Measurements from ENCODE around the gene SMARCC1. TPM values are rescaled to one million over a fixed set of nuclear protein-coding genes. Genes with fewer than 3 reads are reported as not detected.
"Not testable (repeated sequence)": the region's sequence is repeated elsewhere in the genome, so short reads cannot be mapped to it uniquely, and the experiment has no call there.

The SMARCC1 gene
- total RNA-seq, 2 experiments from 2014 or later: 96.4 to 109 TPM

- H3K27me3 Mint-ChIP-seq: no peaks in the 10 kb centered on the region
- no peak overlapping the region for H3K4me3 Mint-ChIP-seq
- ChIA-PET CTCF (interaction anchor here (0.9 kb wide), 1 partner anchor 270 kb away, joined by 7 read pairs; no protein-coding TSS in a partner anchor), POLR2A (no interaction called here)
- DNase-seq: no peak
- H3K27ac Mint-ChIP-seq: no peak overlapping the region
- peaks cover 2% of the 10 kb centered on the region for H3K4me1 Mint-ChIP-seq
- peaks cover 2% of the 10 kb centered on the region for H3K9me3 Mint-ChIP-seq
- H3K36me3 Mint-ChIP-seq (ENCODE audit: low read depth): no peaks in the 10 kb centered on the region
Observed at GRCh38 chr3:47792699-47793098, 11.0 kb upstream of the SMARCC1 start.

GRCh38 chr3:47791193-47791855, 9.6 kb upstream of the SMARCC1 start:
- Mint-ChIP-seq H3K36me3 (ENCODE audit: low read depth) (no peaks in the 10 kb centered on the region), H3K27ac (no peak overlapping the region), H3K4me1 (peaks cover 2% of the 10 kb centered on the region), H3K9me3 (peaks cover 2% of the 10 kb centered on the region), H3K4me3 (no peak overlapping the region), H3K27me3 (no peaks in the 10 kb centered on the region)
- ChIA-PET POLR2A (no interaction called here), CTCF (no interaction called here)
- DNase-seq: no peak

GRCh38 chr3:47783673-47784072, 2.0 kb upstream of the SMARCC1 start:
- POLR2A ChIA-PET: no interaction called here
- Mint-ChIP-seq H3K36me3 (ENCODE audit: low read depth) (peaks cover 8% of the 10 kb centered on the region), H3K4me3 (peak overlapping the region; percentile 25), H3K4me1 (peaks cover 26% of the 10 kb centered on the region), H3K27me3 (no peaks in the 10 kb centered on the region), H3K9me3 (no peaks in the 10 kb centered on the region), H3K27ac (no peak overlapping the region)
- DNase-seq: no peak
- CTCF ChIA-PET: interaction anchor here (1.3 to 1.7 kb wide), 2 partner anchors 18 to 259 kb away, joined by 3 read pairs; no protein-coding TSS in a partner anchor

GRCh38 chr3:47782446-47783308, 984 bp upstream of the SMARCC1 start:
- H3K36me3 Mint-ChIP-seq (ENCODE audit: low read depth): peaks cover 8% of the 10 kb centered on the region
- H3K4me3 Mint-ChIP-seq: peak overlapping the region; percentile 86
- H3K9me3 Mint-ChIP-seq: no peaks in the 10 kb centered on the region
- CTCF ChIA-PET: interaction anchor here (1.3 to 1.7 kb wide), 2 partner anchors 19 to 258 kb away, joined by 3 read pairs; no protein-coding TSS in a partner anchor
- no peaks in the 10 kb centered on the region for H3K27me3 Mint-ChIP-seq
- POLR2A ChIA-PET: no interaction called here
- no peak for DNase-seq
- peak overlapping the region; percentile 98 for H3K27ac Mint-ChIP-seq
- peaks cover 24% of the 10 kb centered on the region for H3K4me1 Mint-ChIP-seq

- Mint-ChIP-seq H3K27ac (peak overlapping the region; percentile 98), H3K27me3 (no peaks in the 10 kb centered on the region), H3K4me3 (peak overlapping the region; percentile 89), H3K9me3 (no peaks in the 10 kb centered on the region), H3K36me3 (ENCODE audit: low read depth) (peaks cover 8% of the 10 kb centered on the region), H3K4me1 (peaks cover 24% of the 10 kb centered on the region)
- DNase-seq: peak; percentile 65
- ChIA-PET POLR2A (no interaction called here), CTCF (interaction anchor here (0.6 to 1.5 kb wide), 4 partner anchors 9 to 259 kb away, joined by 3 to 5 read pairs (median 4); no protein-coding TSS in a partner anchor)
Observed at GRCh38 chr3:47780741-47781684, 680 bp downstream of the SMARCC1 start.

- no peak overlapping the region for H3K4me3 Mint-ChIP-seq
- no peaks in the 10 kb centered on the region for H3K27me3 Mint-ChIP-seq
- H3K4me1 Mint-ChIP-seq: peaks cover 27% of the 10 kb centered on the region
- DNase-seq: no peak
- ChIA-PET POLR2A (no interaction called here), CTCF (interaction anchor here (0.6 to 1.7 kb wide), 2 partner anchors 14 to 306 kb away, joined by 3 to 4 read pairs; no protein-coding TSS in a partner anchor)
- peaks cover 8% of the 10 kb centered on the region for H3K36me3 Mint-ChIP-seq (ENCODE audit: low read depth)
- H3K27ac Mint-ChIP-seq: no peak overlapping the region
- H3K9me3 Mint-ChIP-seq: no peaks in the 10 kb centered on the region
Observed at GRCh38 chr3:47778746-47779145, 2.9 kb downstream of the SMARCC1 start.

- H3K27ac Mint-ChIP-seq: no peak overlapping the region
- H3K36me3 Mint-ChIP-seq (ENCODE audit: low read depth): peaks cover 17% of the 10 kb centered on the region
- H3K9me3 Mint-ChIP-seq: no peaks in the 10 kb centered on the region
- DNase-seq: no peak
- no peak overlapping the region for H3K4me3 Mint-ChIP-seq
- H3K4me1 Mint-ChIP-seq: peaks cover 12% of the 10 kb centered on the region
- H3K27me3 Mint-ChIP-seq: no peaks in the 10 kb centered on the region
- CTCF ChIA-PET: interaction anchor here (0.5 to 1.2 kb wide), 2 partner anchors 8 to 14 kb away, joined by 3 to 4 read pairs; partner anchors contain the start of gene SMARCC1
- POLR2A ChIA-PET: no interaction called here
Observed at GRCh38 chr3:47772788-47773187, 8.9 kb downstream of the SMARCC1 start.

- Mint-ChIP-seq H3K4me1 (peaks cover 12% of the 10 kb centered on the region), H3K27me3 (no peaks in the 10 kb centered on the region), H3K36me3 (ENCODE audit: low read depth) (peaks cover 17% of the 10 kb centered on the region), H3K27ac (no peak overlapping the region), H3K4me3 (no peak overlapping the region), H3K9me3 (no peaks in the 10 kb centered on the region)
- ChIA-PET CTCF (interaction anchor here (1.0 to 1.2 kb wide), 3 partner anchors 9 to 216 kb away, joined by 3 to 4 read pairs (median 3); partner anchors contain the start of gene SMARCC1), POLR2A (no interaction called here)
- no peak for DNase-seq
Observed at GRCh38 chr3:47772047-47772446, 9.6 kb downstream of the SMARCC1 start.

GRCh38 chr3:47766186-47766585, 15.5 kb downstream of the SMARCC1 start:
- ChIA-PET CTCF (interaction anchor here (0.6 to 0.7 kb wide), 2 partner anchors 20 to 117 kb away, joined by 3 to 4 read pairs; no protein-coding TSS in a partner anchor), POLR2A (no interaction called here)
- Mint-ChIP-seq H3K36me3 (ENCODE audit: low read depth) (peaks cover 11% of the 10 kb centered on the region), H3K4me3 (no peak overlapping the region), H3K27ac (no peak overlapping the region), H3K4me1 (peaks cover 15% of the 10 kb centered on the region), H3K9me3 (no peaks in the 10 kb centered on the region), H3K27me3 (no peaks in the 10 kb centered on the region)
- DNase-seq: no peak

GRCh38 chr3:47762233-47762632, 19.5 kb downstream of the SMARCC1 start:
- H3K27ac Mint-ChIP-seq: no peak overlapping the region
- H3K4me3 Mint-ChIP-seq: no peak overlapping the region
- DNase-seq: no peak
- ChIA-PET POLR2A (no interaction called here), CTCF (no interaction called here)
- peaks cover 12% of the 10 kb centered on the region for H3K4me1 Mint-ChIP-seq
- no peaks in the 10 kb centered on the region for H3K27me3 Mint-ChIP-seq
- no peaks in the 10 kb centered on the region for H3K9me3 Mint-ChIP-seq
- H3K36me3 Mint-ChIP-seq (ENCODE audit: low read depth): peaks cover 5% of the 10 kb centered on the region

GRCh38 chr3:47761046-47761445, 20.6 kb downstream of the SMARCC1 start:
- no peaks in the 10 kb centered on the region for H3K27me3 Mint-ChIP-seq
- H3K27ac Mint-ChIP-seq: no peak overlapping the region
- CTCF ChIA-PET: interaction anchor here (0.6 to 1.4 kb wide), 4 partner anchors 11 to 194 kb away, joined by 3 to 4 read pairs (median 3); no protein-coding TSS in a partner anchor

GRCh38 chr3:47760207-47760606, 21.5 kb downstream of the SMARCC1 start:
- DNase-seq, H3K9me3 Mint-ChIP-seq, POLR2A ChIA-PET, H3K4me3 Mint-ChIP-seq, H3K27me3 Mint-ChIP-seq: not testable (repeated sequence)
- Mint-ChIP-seq H3K27ac (peak overlapping the region; percentile 41), H3K4me1 (peaks cover 12% of the 10 kb centered on the region), H3K36me3 (ENCODE audit: low read depth) (peaks cover 10% of the 10 kb centered on the region)
- CTCF ChIA-PET: interaction anchor here (1.0 to 1.4 kb wide), 2 partner anchors 13 to 84 kb away, joined by 3 to 4 read pairs; no protein-coding TSS in a partner anchor

More at GRCh38 chr3:47761046-47761445, 20.6 kb downstream of the SMARCC1 start:
- H3K4me3 Mint-ChIP-seq: no peak overlapping the region
- no peaks in the 10 kb centered on the region for H3K9me3 Mint-ChIP-seq
- POLR2A ChIA-PET: no interaction called here
- peaks cover 12% of the 10 kb centered on the region for H3K4me1 Mint-ChIP-seq
- H3K36me3 Mint-ChIP-seq (ENCODE audit: low read depth): peaks cover 10% of the 10 kb centered on the region
- DNase-seq: no peak
